Renal cortex interstitium (tissue), 15 donors: ENCODE measurements around the gene AP3B1. TPM values are rescaled to one million over a fixed set of nuclear protein-coding genes. Genes with fewer than 3 reads are reported as not detected.

Source experiments
- DNase-seq, 11 donors: peaks; one replicate each; pipeline ENCODE4 v3.0.0-alpha.2; 2013; ENCODE audit warnings: low read depth in 9 of 11, low spot score in 4 of 11; ENCODE audit errors: extremely low read depth in 1 of 11
- long read RNA-seq, 16 experiments: transcript quantifications; one replicate each; lab custom pipeline, GENCODE V29; 2026
- polyA plus RNA-seq, 3 donors: library from polyadenylated mRNA; unstranded; fragments of 120-200 nt; gene quantifications; one replicate each; pipeline ENCODE4 v1.2.1, GENCODE V29; 2013; ENCODE audit not compliant: insufficient read length in 3 of 3

Gene AP3B1
- polyA plus RNA-seq: 10 to 100 TPM; 61.2 to 81.5 (median 69.9) TPM
- long read RNA-seq, donor 1, partial matches to known transcripts: 16 of 18 reads
- long read RNA-seq, donor 1, other reads (novel, unspliced or antisense): 0 of 18 reads
- long read RNA-seq, donor 2, partial matches to known transcripts: 10 of 14 reads
- long read RNA-seq, donor 2, other reads (novel, unspliced or antisense): 0 of 14 reads
- long read RNA-seq, donor 3, full-length matches to known transcripts: 2 of 9 reads
- long read RNA-seq, donor 3, partial matches to known transcripts: 7 of 9 reads
- long read RNA-seq, donor 3, other reads (novel, unspliced or antisense): 0 of 9 reads
- long read RNA-seq, donor 4, full-length matches to known transcripts: 3 of 3 reads
- long read RNA-seq, donor 4, partial matches to known transcripts: 0 of 3 reads
- long read RNA-seq, donor 4, other reads (novel, unspliced or antisense): 0 of 3 reads
- long read RNA-seq, donor 5: 0 reads
- long read RNA-seq, donor 6, full-length matches to known transcripts: 3 of 8 reads
- long read RNA-seq, donor 6, partial matches to known transcripts: 5 of 8 reads
- long read RNA-seq, donor 6, other reads (novel, unspliced or antisense): 0 of 8 reads
- long read RNA-seq, donor 7, partial matches to known transcripts: 5 of 7 reads
- long read RNA-seq, donor 7, other reads (novel, unspliced or antisense): 0 of 7 reads
- long read RNA-seq, donor 8: 0 reads
- long read RNA-seq, donor 9, full-length matches to known transcripts: 2 of 11 reads
- long read RNA-seq, donor 9, partial matches to known transcripts: 9 of 11 reads
- long read RNA-seq, donor 9, other reads (novel, unspliced or antisense): 0 of 11 reads
- long read RNA-seq, donor 10, full-length matches to known transcripts: 2 of 2 reads
- long read RNA-seq, donor 10, partial matches to known transcripts: 0 of 2 reads
- long read RNA-seq, donor 10, other reads (novel, unspliced or antisense): 0 of 2 reads
- long read RNA-seq, donor 11, full-length matches to known transcripts: 2 of 8 reads
- long read RNA-seq, donor 11, partial matches to known transcripts: 6 of 8 reads
- long read RNA-seq, donor 11, other reads (novel, unspliced or antisense): 0 of 8 reads
- long read RNA-seq, donor 12, partial matches to known transcripts: 0 of 2 reads
- long read RNA-seq, donor 12, other reads (novel, unspliced or antisense): 0 of 2 reads
- long read RNA-seq, donor 13: 0 reads
- long read RNA-seq, donor 14, full-length matches to known transcripts: 5 of 5 reads
- long read RNA-seq, donor 14, partial matches to known transcripts: 0 of 5 reads
- long read RNA-seq, donor 14, other reads (novel, unspliced or antisense): 0 of 5 reads
- long read RNA-seq, donor 15: 0 reads
- long read RNA-seq, donor 16, full-length matches to known transcripts: 9 of 14 reads
- long read RNA-seq, donor 16, partial matches to known transcripts: 5 of 14 reads
- long read RNA-seq, donor 16, other reads (novel, unspliced or antisense): 0 of 14 reads

DNA sequence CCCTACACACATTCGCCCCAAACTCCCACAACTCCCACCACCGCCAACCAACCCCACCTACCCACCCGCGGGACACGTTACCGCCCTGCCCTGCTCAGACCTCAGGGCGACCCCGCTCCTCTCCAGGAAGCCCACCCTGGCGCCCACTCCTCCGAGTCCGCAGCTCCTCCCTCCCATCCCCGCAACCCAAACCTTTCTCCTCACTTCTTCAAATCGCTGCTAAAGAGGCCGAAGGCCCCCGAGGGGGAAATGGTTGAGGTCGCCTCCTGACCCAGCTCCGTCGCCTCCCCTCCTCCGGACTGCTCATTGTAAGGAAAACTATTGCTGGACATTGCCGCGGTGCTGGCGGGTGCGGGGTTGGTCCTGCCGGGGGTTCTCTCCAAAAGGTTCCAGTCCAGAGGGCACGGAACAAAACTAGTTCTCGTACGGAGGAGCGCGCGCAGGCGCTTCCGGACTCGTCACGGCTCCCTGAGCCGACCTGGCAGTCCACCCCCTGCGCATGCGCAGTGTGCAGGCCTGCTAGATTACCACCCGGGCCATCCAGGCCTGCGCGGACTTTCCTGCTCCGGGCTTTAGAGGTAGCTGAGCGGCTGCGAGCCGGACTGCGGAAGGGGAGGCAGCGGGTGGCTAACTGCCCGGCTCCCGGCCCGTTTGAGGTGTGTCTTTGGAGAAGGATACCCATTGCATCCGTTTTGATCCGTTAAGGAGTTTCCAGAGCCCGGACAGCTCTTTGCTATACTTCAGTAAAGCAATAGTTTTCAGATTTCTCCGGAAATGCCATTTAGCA is at the start of gene AP3B1:
TSS of gene AP3B1 (minus strand) at position 451 of the 787 bp plus-strand sequence. CDS start at position 332, 119 bp downstream.
- DNase-seq: peak; percentile 95 to 99 (median 98)

- DNase-seq: no peak
These were observed 46.9 kb upstream of the AP3B1 start for GRCh38 chr5:78341440-78341839.

GRCh38 chr5:78339617-78340436 is 45.3 kb upstream of the AP3B1 start:
- DNase-seq: no peak

DNA sequence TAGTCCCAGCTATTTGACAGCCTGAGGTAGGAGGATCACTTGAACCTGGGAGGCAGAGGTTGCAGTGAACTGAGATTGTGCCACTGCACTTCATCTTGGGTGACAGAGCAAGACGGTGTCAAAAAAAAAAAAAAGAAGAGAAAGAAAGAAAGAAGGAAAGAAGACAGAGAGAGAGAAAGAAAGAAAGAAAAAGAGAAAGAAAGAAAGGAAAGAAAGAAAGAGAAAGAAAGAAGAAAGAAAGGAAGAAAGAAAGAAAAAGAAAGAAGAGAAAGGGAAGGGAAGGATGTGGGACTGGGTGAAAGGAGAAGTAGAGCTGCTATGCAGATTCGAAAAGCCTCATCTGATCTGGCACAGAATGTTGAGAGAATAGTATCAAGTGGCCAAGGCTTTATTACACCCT is 42.2 kb upstream of the AP3B1 start:
- no peak for DNase-seq

- no peak for DNase-seq
These were observed 41.5 kb upstream of the AP3B1 start for GRCh38 chr5:78335976-78336375.

DNA sequence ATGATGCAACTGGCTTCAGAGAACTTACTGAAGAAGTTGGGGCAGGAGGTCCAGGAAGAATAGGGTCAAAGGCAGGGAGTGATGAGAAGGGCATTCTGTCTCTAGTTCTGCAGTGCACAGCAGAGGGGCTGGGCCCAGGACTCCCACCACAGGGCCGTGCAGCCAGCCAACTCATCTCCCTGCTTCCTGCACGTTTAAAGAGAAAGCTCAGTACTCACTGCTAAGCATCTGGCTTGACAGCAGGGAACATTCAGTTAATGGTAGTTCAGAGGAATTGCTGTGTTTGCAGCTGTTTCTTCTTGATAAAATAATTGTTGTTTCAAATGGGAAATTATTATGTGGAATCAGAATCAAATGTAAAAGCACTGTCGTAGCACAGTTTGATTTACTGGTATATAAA is 40.3 kb upstream of the AP3B1 start:
- no peak for DNase-seq

DNA sequence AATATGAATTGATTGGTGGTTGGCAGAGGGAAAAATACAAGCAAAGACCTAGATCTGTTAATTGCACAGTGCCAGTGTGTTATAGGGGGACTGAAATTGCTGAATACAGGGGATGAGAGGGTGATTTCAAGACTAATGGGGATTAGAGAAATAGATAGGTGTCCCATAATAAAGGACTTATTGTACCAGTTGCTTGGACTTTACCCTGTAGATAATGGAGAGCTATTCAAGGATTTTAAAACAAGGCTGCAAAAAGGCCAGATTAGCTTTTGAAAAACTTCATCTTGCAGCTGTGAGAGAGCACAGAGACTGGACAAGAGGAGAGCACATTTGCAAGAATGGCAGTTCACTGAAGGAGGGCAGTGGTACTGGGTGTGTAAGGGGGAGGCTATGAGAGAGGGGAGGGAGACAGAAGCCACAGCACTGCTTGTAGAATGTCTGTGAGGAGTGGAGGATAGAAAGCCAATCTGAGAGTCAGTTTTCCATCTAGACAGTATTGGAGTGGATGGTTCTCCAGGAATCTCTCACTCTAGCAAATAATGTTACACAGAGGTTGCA is 37.1 kb upstream of the AP3B1 start:
- DNase-seq: no peak

GRCh38 chr5:78328585-78329173 is 34.2 kb upstream of the AP3B1 start:
- DNase-seq: no peak

DNA sequence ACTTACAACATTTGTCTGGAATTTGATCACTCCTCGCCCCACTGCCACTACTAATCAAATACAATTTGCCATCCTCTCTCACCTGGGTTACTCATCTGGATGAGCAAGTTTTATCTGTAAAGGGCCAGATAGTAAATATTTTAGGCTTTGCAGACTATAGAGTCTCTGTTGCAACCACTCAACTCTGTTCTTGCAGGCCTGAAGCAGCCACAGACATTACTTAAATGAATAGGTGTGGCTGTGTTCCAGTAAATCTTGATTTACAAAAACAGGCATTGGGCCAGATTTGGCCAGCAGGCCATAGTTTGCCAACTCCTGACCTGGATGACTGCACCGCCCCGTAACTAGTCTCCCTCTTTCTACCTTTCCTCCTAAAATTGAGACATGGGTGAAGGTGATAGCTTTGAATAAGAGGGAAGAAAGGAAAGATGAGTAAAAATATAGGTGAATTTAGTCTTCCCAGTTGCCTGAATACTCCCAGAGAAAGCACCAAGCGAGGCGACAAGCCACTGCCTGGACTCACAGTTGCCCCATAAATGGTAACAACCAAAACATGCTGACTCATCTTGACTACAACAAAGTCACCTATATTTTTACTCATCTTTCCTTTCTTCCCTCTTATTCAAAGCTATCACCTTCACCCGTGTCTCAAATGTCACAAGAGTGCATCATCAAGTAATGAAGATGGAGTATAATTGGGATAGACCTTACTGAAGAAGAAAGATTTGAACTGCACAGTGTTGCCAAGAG is 33.4 kb upstream of the AP3B1 start:
- DNase-seq: no peak

DNA sequence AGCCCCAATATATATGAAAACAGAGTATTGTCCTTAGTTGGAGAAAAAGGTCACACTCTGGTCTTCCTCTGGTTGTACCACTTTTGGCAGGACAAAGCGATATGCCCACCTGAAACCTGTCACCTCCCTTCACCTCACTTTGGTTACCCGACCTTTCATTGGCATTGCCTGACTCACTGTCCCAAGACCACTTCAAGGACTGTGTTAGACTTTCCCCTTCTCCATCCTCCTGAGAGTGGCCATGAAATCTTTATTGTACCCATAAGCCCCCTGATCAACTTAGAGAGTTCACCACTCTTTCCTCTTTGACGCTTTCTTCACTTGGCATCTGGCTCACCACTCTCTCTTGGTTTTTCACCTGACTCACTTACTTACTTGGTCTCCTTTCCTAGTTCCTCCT is 32.4 kb upstream of the AP3B1 start:
- no peak for DNase-seq

DNA sequence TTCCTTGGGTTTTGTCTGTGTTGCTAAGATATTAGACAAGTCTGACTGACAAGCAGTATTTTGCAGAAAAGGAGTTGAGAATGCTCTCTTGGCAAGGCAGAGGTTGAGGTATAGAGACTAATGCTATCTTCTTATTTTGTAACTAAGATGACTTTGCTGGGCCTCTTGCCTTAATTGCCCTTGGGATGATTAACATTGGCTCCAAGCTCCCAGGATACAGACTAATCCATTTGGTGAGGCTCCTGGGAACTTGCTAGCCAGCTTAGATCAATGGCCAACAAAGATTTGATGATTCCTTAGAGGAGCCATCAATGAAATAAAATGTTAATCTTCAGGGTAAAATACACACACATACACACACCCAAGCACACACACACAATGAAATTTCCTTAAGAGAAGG is 28.7 kb upstream of the AP3B1 start:
- DNase-seq: no peak

DNA sequence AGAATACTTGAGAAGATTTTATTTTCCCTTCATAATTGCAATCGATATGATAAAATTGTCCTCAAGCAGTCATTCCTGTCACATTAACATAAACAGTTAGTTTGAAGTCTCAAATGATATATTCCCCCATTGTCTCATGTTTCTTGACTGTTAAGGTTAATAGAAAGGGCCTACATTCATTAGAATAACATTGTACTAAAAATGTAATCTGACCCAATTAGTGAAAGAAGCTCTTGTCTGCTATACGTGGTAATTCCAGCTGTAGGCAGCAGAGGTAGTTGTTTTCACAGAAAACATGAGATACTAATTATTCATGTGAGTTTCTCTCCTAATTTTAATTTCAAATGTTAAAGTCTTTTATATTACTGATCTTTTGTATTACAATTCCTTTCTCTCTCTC is 25.9 kb upstream of the AP3B1 start:
- DNase-seq: peak in 9 of 11 donors; percentile 4 to 28 (median 15)

DNA sequence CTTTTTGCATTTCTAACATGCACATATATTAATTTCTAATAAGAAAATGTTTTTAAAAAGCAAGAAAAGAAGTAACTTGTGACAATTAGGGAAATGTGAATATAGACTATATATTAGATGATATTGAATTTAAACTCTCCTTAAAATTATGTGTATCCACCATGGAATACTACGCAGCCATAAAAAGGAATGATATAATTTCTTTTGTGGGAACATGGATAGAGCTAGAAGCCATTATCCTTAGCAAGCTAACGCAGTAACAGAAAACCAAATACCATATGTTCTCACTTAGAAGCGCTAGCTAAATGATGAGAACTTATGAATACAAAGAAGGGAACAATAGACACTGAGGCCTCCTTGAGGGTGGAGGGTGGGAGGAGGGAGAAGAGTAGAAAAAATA is 23.8 kb upstream of the AP3B1 start:
- no peak for DNase-seq

GRCh38 chr5:78317515-78317914 is 23.0 kb upstream of the AP3B1 start:
- no peak for DNase-seq

GRCh38 chr5:78308703-78309102 is 14.2 kb upstream of the AP3B1 start:
- no peak for DNase-seq

DNA sequence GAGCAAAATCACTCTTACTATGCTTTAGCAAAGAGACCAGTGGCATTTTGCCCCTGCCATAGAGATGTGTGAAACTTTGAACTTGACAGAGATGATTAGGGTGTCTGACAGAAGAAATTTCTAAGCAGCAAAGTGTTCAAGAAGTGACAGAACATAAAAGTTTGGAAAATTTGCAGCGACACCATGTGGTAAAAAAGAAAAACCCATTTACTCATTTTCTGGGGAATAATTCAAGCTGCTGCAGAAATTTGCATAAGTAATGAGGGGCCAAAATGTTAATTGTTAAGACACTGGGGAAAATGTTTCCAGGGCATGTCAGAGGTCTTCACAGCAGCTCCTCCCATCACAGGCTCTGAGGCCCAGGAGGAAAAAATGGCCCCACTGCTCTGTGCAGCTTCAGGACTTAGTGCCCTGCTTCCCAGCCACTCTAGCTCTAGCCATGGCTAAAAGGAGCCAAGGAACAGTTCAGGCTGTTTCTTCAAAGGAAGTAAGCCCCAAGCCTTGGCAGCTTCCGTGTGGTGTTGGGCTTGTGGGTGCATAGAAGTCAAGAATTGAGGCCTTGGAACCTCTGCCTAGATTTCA is 6.1 kb upstream of the AP3B1 start:
- DNase-seq: no peak
